T-helper 1 cell treated with Interleukin-12 subunit alpha and Interleukin-12 subunit beta and Interleukin-4 antibody, amounts not matched to agents 30 μg/mL and 1 μg/mL, for 36 hours (primary cell): ENCODE data around the gene ATF7IP2.
"Not testable (repeated sequence)": the region's sequence is repeated elsewhere in the genome, so short reads cannot be mapped to it uniquely, and the experiment has no call there.

ENCODE experiments used
- H3K27ac Mint-ChIP-seq: one replicate; pipeline ENCODE4 v1.8.0; 2021; ENCODE audit warnings: mild to moderate bottlenecking, mixed read lengths
- H3K27me3 Mint-ChIP-seq: one replicate; pipeline ENCODE4 v1.8.0; 2021; ENCODE audit warnings: low read depth, mixed read lengths
- H3K36me3 Mint-ChIP-seq: one replicate; pipeline ENCODE4 v1.8.0; 2021; ENCODE audit warnings: low read depth, mixed read lengths
- H3K4me1 Mint-ChIP-seq: one replicate; pipeline ENCODE4 v1.8.0; 2021; ENCODE audit warnings: low read depth, mixed read lengths
- H3K4me3 Mint-ChIP-seq: one replicate; pipeline ENCODE4 v1.8.0; 2021; ENCODE audit warnings: mild to moderate bottlenecking, moderate library complexity, mixed read lengths
- H3K9me3 Mint-ChIP-seq: one replicate; pipeline ENCODE4 v1.8.0; 2021; ENCODE audit warnings: mixed read lengths

The ATF7IP2 gene

GRCh38 chr16:10402975-10403374 lies 17.1 kb downstream of the ATF7IP2 start:
- H3K27ac Mint-ChIP-seq = no peak overlapping the region
- peaks cover 61% of the 10 kb centered on the region for H3K36me3 Mint-ChIP-seq
- peaks cover 16% of the 10 kb centered on the region for H3K4me1 Mint-ChIP-seq
- no peaks in the 10 kb centered on the region for H3K27me3 Mint-ChIP-seq
- no peak overlapping the region for H3K4me3 Mint-ChIP-seq
- peaks cover 59% of the 10 kb centered on the region for H3K9me3 Mint-ChIP-seq

- peaks cover 12% of the 10 kb centered on the region for H3K4me1 Mint-ChIP-seq
- no peak overlapping the region for H3K4me3 Mint-ChIP-seq
- H3K27me3 Mint-ChIP-seq = no peaks in the 10 kb centered on the region
- H3K36me3 Mint-ChIP-seq = peaks cover 77% of the 10 kb centered on the region
- H3K9me3 Mint-ChIP-seq = peaks cover 79% of the 10 kb centered on the region
- H3K27ac Mint-ChIP-seq = no peak overlapping the region
Measured at GRCh38 chr16:10405386-10405939, 19.6 kb downstream of the ATF7IP2 start.

- Mint-ChIP-seq H3K27ac (no peak overlapping the region), H3K27me3 (no peaks in the 10 kb centered on the region), H3K4me3 (no peak overlapping the region), H3K36me3 (peaks cover 80% of the 10 kb centered on the region), H3K4me1 (peaks cover 3% of the 10 kb centered on the region), H3K9me3 (peaks cover 89% of the 10 kb centered on the region)
Measured at GRCh38 chr16:10408824-10409381, 23.0 kb downstream of the ATF7IP2 start.

GRCh38 chr16:10409713-10410112 lies 23.9 kb downstream of the ATF7IP2 start:
- Mint-ChIP-seq H3K36me3 (peaks cover 80% of the 10 kb centered on the region), H3K9me3 (peaks cover 89% of the 10 kb centered on the region)
- not testable (repeated sequence) for H3K27me3 Mint-ChIP-seq, H3K27ac Mint-ChIP-seq, H3K4me1 Mint-ChIP-seq, H3K4me3 Mint-ChIP-seq

GRCh38 chr16:10410469-10410868 lies 24.6 kb downstream of the ATF7IP2 start:
- Mint-ChIP-seq H3K4me3 (no peak overlapping the region), H3K27ac (no peak overlapping the region), H3K9me3 (peaks cover 93% of the 10 kb centered on the region), H3K4me1 (peaks cover 3% of the 10 kb centered on the region), H3K36me3 (peaks cover 85% of the 10 kb centered on the region), H3K27me3 (no peaks in the 10 kb centered on the region)

GRCh38 chr16:10412935-10413601 lies 27.2 kb downstream of the ATF7IP2 start:
- Mint-ChIP-seq H3K4me1 (peaks cover 3% of the 10 kb centered on the region), H3K4me3 (no peak overlapping the region), H3K27me3 (no peaks in the 10 kb centered on the region), H3K36me3 (peaks cover 88% of the 10 kb centered on the region), H3K27ac (no peak overlapping the region), H3K9me3 (peaks cover 94% of the 10 kb centered on the region)

- not testable (repeated sequence) for H3K27me3 Mint-ChIP-seq, H3K4me3 Mint-ChIP-seq, H3K27ac Mint-ChIP-seq, H3K4me1 Mint-ChIP-seq
- peaks cover 75% of the 10 kb centered on the region for H3K36me3 Mint-ChIP-seq
- peaks cover 62% of the 10 kb centered on the region for H3K9me3 Mint-ChIP-seq
Measured at GRCh38 chr16:10418204-10418603, 32.3 kb downstream of the ATF7IP2 start.

GRCh38 chr16:10419701-10420100 lies 33.8 kb downstream of the ATF7IP2 start:
- Mint-ChIP-seq H3K27me3 (no peaks in the 10 kb centered on the region), H3K27ac (no peak overlapping the region), H3K9me3 (peaks cover 47% of the 10 kb centered on the region), H3K36me3 (peaks cover 68% of the 10 kb centered on the region), H3K4me1 (no peaks in the 10 kb centered on the region), H3K4me3 (no peak overlapping the region)

- Mint-ChIP-seq H3K36me3 (peaks cover 52% of the 10 kb centered on the region), H3K9me3 (peaks cover 30% of the 10 kb centered on the region)
Measured at GRCh38 chr16:10421596-10421995, 35.7 kb downstream of the ATF7IP2 start.

GRCh38 chr16:10428433-10429168 lies 42.7 kb downstream of the ATF7IP2 start:
- no peak overlapping the region for H3K4me3 Mint-ChIP-seq
- H3K4me1 Mint-ChIP-seq = no peaks in the 10 kb centered on the region
- H3K27me3 Mint-ChIP-seq = no peaks in the 10 kb centered on the region
- H3K36me3 Mint-ChIP-seq = peaks cover 25% of the 10 kb centered on the region
- no peak overlapping the region for H3K27ac Mint-ChIP-seq
- H3K9me3 Mint-ChIP-seq = no peaks in the 10 kb centered on the region

More at GRCh38 chr16:10421596-10421995, 35.7 kb downstream of the ATF7IP2 start:
- H3K27me3 Mint-ChIP-seq = no peaks in the 10 kb centered on the region
- no peak overlapping the region for H3K4me3 Mint-ChIP-seq
- H3K4me1 Mint-ChIP-seq = no peaks in the 10 kb centered on the region
- H3K27ac Mint-ChIP-seq = no peak overlapping the region

- H3K9me3 Mint-ChIP-seq, H3K27me3 Mint-ChIP-seq, H3K27ac Mint-ChIP-seq, H3K4me3 Mint-ChIP-seq, H3K4me1 Mint-ChIP-seq: not testable (repeated sequence)
- peaks cover 30% of the 10 kb centered on the region for H3K36me3 Mint-ChIP-seq
Measured at GRCh38 chr16:10429299-10429969, 43.6 kb downstream of the ATF7IP2 start.

GRCh38 chr16:10441726-10442125 lies 55.9 kb downstream of the ATF7IP2 start:
- peaks cover 73% of the 10 kb centered on the region for H3K36me3 Mint-ChIP-seq
- H3K4me1 Mint-ChIP-seq = no peaks in the 10 kb centered on the region
- no peak overlapping the region for H3K27ac Mint-ChIP-seq
- H3K27me3 Mint-ChIP-seq = no peaks in the 10 kb centered on the region
- peaks cover 53% of the 10 kb centered on the region for H3K9me3 Mint-ChIP-seq
- H3K4me3 Mint-ChIP-seq = no peak overlapping the region

- Mint-ChIP-seq H3K4me1 (no peaks in the 10 kb centered on the region), H3K27me3 (no peaks in the 10 kb centered on the region), H3K4me3 (no peak overlapping the region), H3K27ac (no peak overlapping the region), H3K36me3 (peaks cover 93% of the 10 kb centered on the region), H3K9me3 (peaks cover 62% of the 10 kb centered on the region)
Measured at GRCh38 chr16:10447289-10447688, 61.4 kb downstream of the ATF7IP2 start.
